ENCODE measurements around the gene DRAXIN.

- TF ChIP-seq POLR2A (IDR thresholded peaks at IDR 0.05) (no peak), CTCF (IDR thresholded peaks at IDR 0.05) (no peak)
Measured at GRCh38 chr1:11766429-11766776, 74.9 kb downstream of the DRAXIN start.

Data from body of pancreas (tissue), 4 donors.